Measurements from ENCODE around the gene SGCD.

SGCD gene

DNA sequence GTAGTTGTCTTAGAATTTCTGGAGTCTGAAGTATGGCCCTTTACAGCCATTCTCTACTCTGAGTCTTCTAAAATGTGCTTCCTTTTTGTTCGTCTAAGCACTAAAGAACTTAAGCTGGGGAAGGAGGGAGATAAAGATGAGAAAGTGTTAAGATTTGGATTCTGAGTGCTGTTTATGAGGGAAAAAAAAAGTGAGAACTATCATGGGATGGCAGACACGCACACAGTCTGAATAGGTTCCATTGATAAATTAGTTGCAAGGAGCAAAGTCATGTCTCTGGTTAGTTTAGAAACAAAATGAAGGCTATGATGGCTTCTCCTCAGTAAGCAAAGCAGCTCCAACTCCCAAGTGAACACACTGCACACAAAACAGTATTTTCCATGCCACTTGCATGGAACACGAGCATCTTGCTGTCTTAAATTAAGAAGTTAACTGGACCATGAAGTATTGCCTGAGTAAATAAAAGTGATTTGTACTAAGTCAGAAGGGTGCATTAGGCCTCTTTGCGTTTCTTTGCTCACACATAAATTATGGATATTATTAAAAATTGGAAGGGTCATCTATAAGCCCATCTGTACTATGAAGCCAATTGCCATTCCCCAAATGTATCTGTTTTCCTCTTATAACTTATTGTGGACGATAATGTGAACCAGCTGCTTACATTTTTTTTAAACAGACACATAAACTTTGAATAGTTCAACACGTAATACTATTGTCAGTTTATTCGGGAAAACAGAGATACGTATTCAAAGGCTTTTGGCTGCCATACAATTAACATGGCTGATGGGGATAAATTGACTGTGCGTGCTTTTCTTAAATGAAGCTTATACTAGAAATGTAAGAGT, 199.3 kb downstream of the SGCD start:
- H3K27ac ChIP-seq (ENCODE audit: insufficient read depth in 1 of 2, low read depth in 1 of 2, low read length in 2 of 2, poor library complexity in 1 of 2, severe bottlenecking in 2 of 2): no peak overlapping the region
- POLR2A ChIA-PET: no interaction called here
- 93% methylated on average over 5 of the region's 9 CpGs for WGBS (ENCODE audit: insufficient coverage)
- H3K36me3 ChIP-seq (ENCODE audit: control insufficient read depth in 4 of 4, insufficient read depth in 4 of 4, low read length in 3 of 4): no peaks in the 10 kb centered on the region
- H3K4me1 ChIP-seq (ENCODE audit: control extremely low read depth in 1 of 4, control insufficient read depth in 4 of 4, insufficient read depth in 4 of 4, low read length in 3 of 4): no peaks in the 10 kb centered on the region
- no peak for DNase-seq
- CTCF ChIA-PET: no interaction called here
- no peak overlapping the region for H3K4me3 ChIP-seq (ENCODE audit: control insufficient read depth in 1 of 7, extremely low read depth in 1 of 7, insufficient read depth in 4 of 7, low read depth in 2 of 7, low read length in 6 of 7)
- no peaks in the 10 kb centered on the region for H3K27me3 ChIP-seq (replicated peaks in 2 of 5; ENCODE audit: control insufficient read depth in 4 of 5, insufficient read depth in 5 of 5, low read length in 4 of 5)
- H3K9me3 ChIP-seq (ENCODE audit: control extremely low read depth in 1 of 5, control insufficient read depth in 4 of 5, insufficient read depth in 2 of 5, low read depth in 1 of 5, low read length in 4 of 5): no peaks in the 10 kb centered on the region

DNA sequence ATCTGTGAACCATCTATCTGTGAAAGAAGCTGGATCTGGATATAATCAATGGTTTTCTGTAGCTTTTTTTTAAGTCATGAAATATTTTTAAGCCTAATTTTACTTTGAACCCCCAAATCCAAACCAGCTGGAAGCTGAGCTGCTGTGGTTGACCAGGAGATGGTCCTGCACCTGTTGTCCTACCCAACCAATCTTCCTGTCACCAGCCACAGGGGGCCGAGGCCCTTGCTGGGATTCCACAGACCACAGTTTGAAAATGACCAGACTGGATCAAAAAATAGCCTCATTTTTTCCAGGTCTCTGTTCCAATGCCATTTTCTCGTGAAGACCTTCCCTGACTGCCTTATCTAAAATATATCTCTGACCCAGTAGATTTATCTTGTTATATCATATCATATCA, 200.6 kb downstream of the SGCD start:
- Histone ChIP-seq H3K4me3 (ENCODE audit: control insufficient read depth in 1 of 7, extremely low read depth in 1 of 7, insufficient read depth in 4 of 7, low read depth in 2 of 7, low read length in 6 of 7) (no peak overlapping the region), H3K36me3 (ENCODE audit: control insufficient read depth in 4 of 4, insufficient read depth in 4 of 4, low read length in 3 of 4) (no peaks in the 10 kb centered on the region), H3K9me3 (ENCODE audit: control extremely low read depth in 1 of 5, control insufficient read depth in 4 of 5, insufficient read depth in 2 of 5, low read depth in 1 of 5, low read length in 4 of 5) (no peaks in the 10 kb centered on the region), H3K27ac (ENCODE audit: insufficient read depth in 1 of 2, low read depth in 1 of 2, low read length in 2 of 2, poor library complexity in 1 of 2, severe bottlenecking in 2 of 2) (no peak overlapping the region), H3K27me3 (replicated peaks in 2 of 5; ENCODE audit: control insufficient read depth in 4 of 5, insufficient read depth in 5 of 5, low read length in 4 of 5) (no peaks in the 10 kb centered on the region), H3K4me1 (ENCODE audit: control extremely low read depth in 1 of 4, control insufficient read depth in 4 of 4, insufficient read depth in 4 of 4, low read length in 3 of 4) (no peaks in the 10 kb centered on the region)
- CTCF ChIA-PET: no interaction called here
- POLR2A ChIA-PET: no interaction called here
- 92% methylated on average over 1 of the region's 2 CpGs for WGBS (ENCODE audit: insufficient coverage)
- DNase-seq: no peak

DNA sequence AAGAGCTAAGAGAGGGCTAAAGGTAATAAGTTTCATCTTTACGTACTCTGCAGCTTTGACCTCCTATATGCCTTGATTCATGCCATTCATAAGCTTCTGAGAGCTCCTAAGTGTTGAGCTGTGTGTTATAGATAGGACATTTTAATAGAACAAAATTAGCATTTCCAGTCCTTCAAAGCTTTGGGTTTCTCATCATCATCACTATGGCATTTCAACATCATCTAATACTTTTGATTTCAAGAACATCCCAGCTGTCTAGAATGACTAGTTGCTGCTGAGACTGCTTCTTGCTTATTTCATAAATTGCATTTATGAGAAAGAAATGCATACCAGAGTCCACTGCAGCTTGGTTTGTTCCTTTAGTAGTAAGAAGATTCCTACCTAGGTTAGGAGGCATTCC, 201.7 kb downstream of the SGCD start:
- Histone ChIP-seq H3K27ac (ENCODE audit: insufficient read depth in 1 of 2, low read depth in 1 of 2, low read length in 2 of 2, poor library complexity in 1 of 2, severe bottlenecking in 2 of 2) (no peak overlapping the region), H3K4me1 (ENCODE audit: control extremely low read depth in 1 of 4, control insufficient read depth in 4 of 4, insufficient read depth in 4 of 4, low read length in 3 of 4) (no peaks in the 10 kb centered on the region), H3K36me3 (ENCODE audit: control insufficient read depth in 4 of 4, insufficient read depth in 4 of 4, low read length in 3 of 4) (no peaks in the 10 kb centered on the region), H3K9me3 (ENCODE audit: control extremely low read depth in 1 of 5, control insufficient read depth in 4 of 5, insufficient read depth in 2 of 5, low read depth in 1 of 5, low read length in 4 of 5) (no peaks in the 10 kb centered on the region), H3K4me3 (ENCODE audit: control insufficient read depth in 1 of 7, extremely low read depth in 1 of 7, insufficient read depth in 4 of 7, low read depth in 2 of 7, low read length in 6 of 7) (no peak overlapping the region), H3K27me3 (replicated peaks in 2 of 5; ENCODE audit: control insufficient read depth in 4 of 5, insufficient read depth in 5 of 5, low read length in 4 of 5) (no peaks in the 10 kb centered on the region)
- no CpG with 5 or more reads among the region's 1 CpG for WGBS (ENCODE audit: insufficient coverage)
- CTCF ChIA-PET: no interaction called here
- no peak for DNase-seq
- POLR2A ChIA-PET: no interaction called here

DNA sequence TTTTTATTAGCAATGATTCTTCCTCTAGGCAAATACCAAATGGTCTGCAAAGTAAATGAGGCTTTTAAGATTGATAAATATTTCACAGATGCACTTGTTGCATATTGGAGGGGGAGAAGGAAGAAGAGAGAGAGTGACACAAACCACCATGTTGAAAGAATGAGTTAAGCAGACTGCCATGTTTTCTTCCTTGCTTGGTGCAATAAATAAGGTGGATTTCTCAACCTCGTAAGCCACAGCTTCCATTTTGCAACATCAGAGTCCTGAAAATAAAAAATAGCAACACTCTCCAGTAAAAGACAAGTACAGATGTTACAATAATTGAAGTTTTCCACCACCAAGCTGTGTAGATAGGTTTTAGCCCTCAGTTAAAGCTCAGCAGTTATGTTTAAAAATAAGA, 202.9 kb downstream of the SGCD start:
- ChIA-PET POLR2A (no interaction called here), CTCF (no interaction called here)
- Histone ChIP-seq H3K9me3 (ENCODE audit: control extremely low read depth in 1 of 5, control insufficient read depth in 4 of 5, insufficient read depth in 2 of 5, low read depth in 1 of 5, low read length in 4 of 5) (no peaks in the 10 kb centered on the region), H3K4me1 (ENCODE audit: control extremely low read depth in 1 of 4, control insufficient read depth in 4 of 4, insufficient read depth in 4 of 4, low read length in 3 of 4) (no peaks in the 10 kb centered on the region), H3K36me3 (ENCODE audit: control insufficient read depth in 4 of 4, insufficient read depth in 4 of 4, low read length in 3 of 4) (no peaks in the 10 kb centered on the region), H3K27me3 (replicated peaks in 2 of 5; ENCODE audit: control insufficient read depth in 4 of 5, insufficient read depth in 5 of 5, low read length in 4 of 5) (no peaks in the 10 kb centered on the region), H3K4me3 (ENCODE audit: control insufficient read depth in 1 of 7, extremely low read depth in 1 of 7, insufficient read depth in 4 of 7, low read depth in 2 of 7, low read length in 6 of 7) (no peak overlapping the region), H3K27ac (ENCODE audit: insufficient read depth in 1 of 2, low read depth in 1 of 2, low read length in 2 of 2, poor library complexity in 1 of 2, severe bottlenecking in 2 of 2) (no peak overlapping the region)
- no CpG with 5 or more reads among the region's 1 CpG for WGBS (ENCODE audit: insufficient coverage)
- no peak for DNase-seq

DNA sequence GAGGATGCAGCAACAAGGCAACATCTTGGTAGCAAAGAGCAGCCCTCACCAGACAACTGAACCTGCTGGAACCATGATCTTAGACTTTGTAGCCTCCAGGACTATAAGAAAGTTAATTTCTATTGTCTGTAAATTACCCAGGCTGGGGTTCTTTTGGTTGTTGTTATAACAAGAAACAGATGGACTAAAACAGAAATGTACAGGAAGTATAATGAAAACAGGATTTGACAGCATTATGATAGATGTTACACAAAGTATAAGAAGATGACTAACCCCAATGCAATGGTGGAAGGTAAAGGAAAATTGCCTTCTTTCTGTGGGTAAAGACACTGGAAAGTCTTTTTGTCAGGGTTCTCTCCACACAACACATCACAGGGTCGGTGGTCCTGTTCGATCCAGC, 204.2 kb downstream of the SGCD start:
- no peak for DNase-seq
- no peaks in the 10 kb centered on the region for H3K9me3 ChIP-seq (ENCODE audit: control extremely low read depth in 1 of 5, control insufficient read depth in 4 of 5, insufficient read depth in 2 of 5, low read depth in 1 of 5, low read length in 4 of 5)
- no peaks in the 10 kb centered on the region for H3K27me3 ChIP-seq (replicated peaks in 2 of 5; ENCODE audit: control insufficient read depth in 4 of 5, insufficient read depth in 5 of 5, low read length in 4 of 5)
- no peak overlapping the region for H3K27ac ChIP-seq (ENCODE audit: insufficient read depth in 1 of 2, low read depth in 1 of 2, low read length in 2 of 2, poor library complexity in 1 of 2, severe bottlenecking in 2 of 2)
- POLR2A ChIA-PET: no interaction called here
- no peaks in the 10 kb centered on the region for H3K36me3 ChIP-seq (ENCODE audit: control insufficient read depth in 4 of 4, insufficient read depth in 4 of 4, low read length in 3 of 4)
- H3K4me1 ChIP-seq (ENCODE audit: control extremely low read depth in 1 of 4, control insufficient read depth in 4 of 4, insufficient read depth in 4 of 4, low read length in 3 of 4): no peaks in the 10 kb centered on the region
- H3K4me3 ChIP-seq (ENCODE audit: control insufficient read depth in 1 of 7, extremely low read depth in 1 of 7, insufficient read depth in 4 of 7, low read depth in 2 of 7, low read length in 6 of 7): no peak overlapping the region
- WGBS (ENCODE audit: insufficient coverage): no CpG with 5 or more reads among the region's 2 CpGs
- CTCF ChIA-PET: no interaction called here

DNA sequence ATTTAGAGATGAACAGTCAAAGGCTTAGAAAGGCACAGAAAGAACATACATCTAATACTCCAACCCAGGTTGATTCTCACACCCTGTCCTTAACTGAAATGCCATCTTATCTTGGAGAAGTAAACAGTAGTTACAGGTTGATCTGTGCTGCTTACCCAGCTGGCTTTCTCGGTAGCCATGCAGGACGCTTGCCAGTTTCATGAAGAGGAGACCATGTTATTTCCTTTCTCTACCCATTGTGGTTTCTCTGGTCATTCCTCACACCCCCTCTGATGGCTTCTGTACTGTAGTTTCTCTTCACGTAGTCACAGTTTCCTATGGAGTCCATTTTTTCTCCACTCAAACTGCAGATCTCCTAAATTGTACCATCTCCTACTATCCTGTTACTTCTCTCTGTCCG, 206.0 kb downstream of the SGCD start:
- Histone ChIP-seq H3K9me3 (ENCODE audit: control extremely low read depth in 1 of 5, control insufficient read depth in 4 of 5, insufficient read depth in 2 of 5, low read depth in 1 of 5, low read length in 4 of 5) (no peaks in the 10 kb centered on the region), H3K4me3 (ENCODE audit: control insufficient read depth in 1 of 7, extremely low read depth in 1 of 7, insufficient read depth in 4 of 7, low read depth in 2 of 7, low read length in 6 of 7) (no peak overlapping the region), H3K27me3 (replicated peaks in 2 of 5; ENCODE audit: control insufficient read depth in 4 of 5, insufficient read depth in 5 of 5, low read length in 4 of 5) (no peaks in the 10 kb centered on the region), H3K36me3 (ENCODE audit: control insufficient read depth in 4 of 4, insufficient read depth in 4 of 4, low read length in 3 of 4) (no peaks in the 10 kb centered on the region), H3K4me1 (ENCODE audit: control extremely low read depth in 1 of 4, control insufficient read depth in 4 of 4, insufficient read depth in 4 of 4, low read length in 3 of 4) (no peaks in the 10 kb centered on the region), H3K27ac (ENCODE audit: insufficient read depth in 1 of 2, low read depth in 1 of 2, low read length in 2 of 2, poor library complexity in 1 of 2, severe bottlenecking in 2 of 2) (no peak overlapping the region)
- DNase-seq: no peak
- POLR2A ChIA-PET: no interaction called here
- 79% methylated on average over 3 of the region's 4 CpGs for WGBS (ENCODE audit: insufficient coverage)
- CTCF ChIA-PET: no interaction called here

DNA sequence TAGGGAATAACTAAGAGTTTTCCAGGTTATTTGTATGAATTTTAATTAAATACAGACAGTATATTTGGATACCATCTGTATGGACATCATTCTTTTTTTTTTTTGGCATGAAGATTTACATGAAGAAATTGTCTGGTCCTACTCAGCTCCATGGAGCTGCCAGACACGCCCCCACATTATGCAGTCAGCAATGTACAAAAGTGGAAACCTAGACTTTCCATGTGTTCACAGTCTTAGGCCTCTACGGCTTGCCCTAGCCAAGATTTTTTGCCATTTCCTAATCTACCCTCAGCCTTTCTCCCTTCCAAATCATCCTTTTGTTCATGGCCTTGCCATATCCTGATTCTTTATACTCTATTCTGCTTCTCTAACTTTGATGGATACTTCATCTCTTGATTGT, 207.1 kb downstream of the SGCD start:
- Histone ChIP-seq H3K4me1 (ENCODE audit: control extremely low read depth in 1 of 4, control insufficient read depth in 4 of 4, insufficient read depth in 4 of 4, low read length in 3 of 4) (no peaks in the 10 kb centered on the region), H3K27ac (ENCODE audit: insufficient read depth in 1 of 2, low read depth in 1 of 2, low read length in 2 of 2, poor library complexity in 1 of 2, severe bottlenecking in 2 of 2) (no peak overlapping the region), H3K36me3 (ENCODE audit: control insufficient read depth in 4 of 4, insufficient read depth in 4 of 4, low read length in 3 of 4) (no peaks in the 10 kb centered on the region), H3K4me3 (ENCODE audit: control insufficient read depth in 1 of 7, extremely low read depth in 1 of 7, insufficient read depth in 4 of 7, low read depth in 2 of 7, low read length in 6 of 7) (no peak overlapping the region), H3K27me3 (replicated peaks in 2 of 5; ENCODE audit: control insufficient read depth in 4 of 5, insufficient read depth in 5 of 5, low read length in 4 of 5) (no peaks in the 10 kb centered on the region), H3K9me3 (ENCODE audit: control extremely low read depth in 1 of 5, control insufficient read depth in 4 of 5, insufficient read depth in 2 of 5, low read depth in 1 of 5, low read length in 4 of 5) (peaks cover 0 to 1% (median 0%) of the 10 kb centered on the region in 5 experiments)
- ChIA-PET POLR2A (no interaction called here), CTCF (no interaction called here)
- DNase-seq: no peak
- 94% methylated on average over 2 of the region's 2 CpGs for WGBS (ENCODE audit: insufficient coverage)

All from common myeloid progenitor, CD34-positive (primary cell).